Right lobe of liver (tissue), 6 donors: ENCODE results near the gene OR10G2. TPM values are rescaled to one million over a fixed set of nuclear protein-coding genes. Genes with fewer than 3 reads are reported as not detected.

ENCODE experiments used
- ATAC-seq, 4 donors: fragments of 200-7000 bp; cut with Tn5 transposase; one replicate each; pipeline ENCODE4 v1.9.1; 2020; ENCODE audit warnings: mild to moderate bottlenecking in 4 of 4, moderate library complexity in 4 of 4
- DNase-seq, 3 donors: peaks; one replicate each; pipeline ENCODE4 v3.0.0-alpha.2; 2020
- H3K27ac ChIP-seq, 3 donors: fragments of 200-600 bp; one replicate each; pipeline ENCODE4 v1.8.0; 2022
- H3K27me3 ChIP-seq, 2 donors: fragments of 200-600 bp; one replicate each; pipeline ENCODE4 v1.8.0; 2022
- H3K36me3 ChIP-seq, 4 donors: fragments of 200-600 bp; sonication (generic) in 1 of 4; one replicate each; pipeline versions ENCODE4 v1.5.1 to v1.8.0; 2017 to 2022; ENCODE audit warnings: control low read depth in 1 of 4
- H3K4me1 ChIP-seq, 4 donors: fragments of 200-600 bp; sonication (generic) in 1 of 4; one replicate each; pipeline versions ENCODE4 v1.5.1 to v1.8.0; 2017 to 2022; ENCODE audit warnings: control low read depth in 1 of 4
- H3K4me3 ChIP-seq, 3 donors: fragments of 200-600 bp; one replicate each; pipeline ENCODE4 v1.8.0; 2022
- H3K9me3 ChIP-seq, 4 donors: fragments of 200-600 bp; sonication (generic) in 1 of 4; one replicate each; pipeline versions ENCODE4 v1.5.1 to v1.8.0; 2017 to 2022; ENCODE audit warnings: control low read depth in 1 of 4
- POLR2A ChIP-seq: fragments of 450-650 bp; IDR thresholded peaks from one replicate; pipeline ENCODE4 v1.6.1; 2017; ENCODE audit warnings: antibody characterized with exemption, mild to moderate bottlenecking
- WGBS: methylation state at CpG from one replicate; pipeline ENCODE4 v1.1.6; 2018; ENCODE audit warnings: low coverage, low lambda C conversion rate; ENCODE audit not compliant: insufficient coverage; ENCODE audit errors: missing lambda C conversion rate; 5-methylcytosine and 5-hydroxymethylcytosine counted together
- intact Hi-C, 2 donors: fragments of 100-400 bp; cut with DNase I; formaldehyde crosslinking; loops; one replicate each; pipeline versions ENCODE4 v1.11.2 to v1.14.1; 2022
- total RNA-seq, 6 experiments: library from RNA; depleted of rRNA in 2 of 6; stranded (reverse); fragments of >200 nt in 2 of 6; fragmentation: NEBNext Ultra II Directional in 3 of 6; extraction: Animal tissue kit (Norgen Biotek cat#: 25700) in 3 of 6; gene quantifications; one replicate each; pipeline versions ENCODE4 v1.1.0 to v1.2.4, GENCODE V29; 2016 to 2023
- TF ChIP-seq, protein P1 (sequence below), 4 donors: fragments of 200-600 bp in 3 of 4; fragments of 450-650 bp in 1 of 4; IDR thresholded peaks; one replicate each; pipeline versions ENCODE4 v1.5.1 to v1.8.0; 2016 to 2022; ENCODE audit warnings: antibody characterized with exemption in 4 of 4, mild to moderate bottlenecking in 2 of 4
- donor health status: DM: no; HTN: yes; CAD: no.
- donor health status: DM: no; HTN: no; CAD: no.
- donor health status: DM: no; HTN: no; CAD: no.
- donor health status: DM: no; HTN: yes; CAD: no.
- donor health status: DM: no; HTN: yes; CAD: no.

The OR10G2 gene
- total RNA-seq, 6 experiments from 2014 or later = not detected

- Histone ChIP-seq H3K27me3 (no peaks in the 10 kb centered on the region), H3K9me3 (no peaks in the 10 kb centered on the region), H3K36me3 (no peaks in the 10 kb centered on the region), H3K27ac (no peak within 1 kb of the TSS), H3K4me1 (no peaks in the 10 kb centered on the region), H3K4me3 (no peak within 1 kb of the TSS)
- intact Hi-C loops = no loop called here
- TF ChIP-seq POLR2A = no peak
- TF ChIP-seq, protein P1, sequence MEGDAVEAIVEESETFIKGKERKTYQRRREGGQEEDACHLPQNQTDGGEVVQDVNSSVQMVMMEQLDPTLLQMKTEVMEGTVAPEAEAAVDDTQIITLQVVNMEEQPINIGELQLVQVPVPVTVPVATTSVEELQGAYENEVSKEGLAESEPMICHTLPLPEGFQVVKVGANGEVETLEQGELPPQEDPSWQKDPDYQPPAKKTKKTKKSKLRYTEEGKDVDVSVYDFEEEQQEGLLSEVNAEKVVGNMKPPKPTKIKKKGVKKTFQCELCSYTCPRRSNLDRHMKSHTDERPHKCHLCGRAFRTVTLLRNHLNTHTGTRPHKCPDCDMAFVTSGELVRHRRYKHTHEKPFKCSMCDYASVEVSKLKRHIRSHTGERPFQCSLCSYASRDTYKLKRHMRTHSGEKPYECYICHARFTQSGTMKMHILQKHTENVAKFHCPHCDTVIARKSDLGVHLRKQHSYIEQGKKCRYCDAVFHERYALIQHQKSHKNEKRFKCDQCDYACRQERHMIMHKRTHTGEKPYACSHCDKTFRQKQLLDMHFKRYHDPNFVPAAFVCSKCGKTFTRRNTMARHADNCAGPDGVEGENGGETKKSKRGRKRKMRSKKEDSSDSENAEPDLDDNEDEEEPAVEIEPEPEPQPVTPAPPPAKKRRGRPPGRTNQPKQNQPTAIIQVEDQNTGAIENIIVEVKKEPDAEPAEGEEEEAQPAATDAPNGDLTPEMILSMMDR (IDR thresholded peaks at IDR 0.05) = no peak
- WGBS = 43% methylated on average over 2 of the region's 2 CpGs
- DNase-seq (no peak), ATAC-seq (no peak)
Observed at GRCh38 chr14:21653331-21653885, 18.7 kb upstream of the OR10G2 start, which contains the start of gene OR4E2. Gene OR4E2, plus strand, starts transcription at chr14:21653835. Its CDS starts 11,248 bp downstream, at chr14:21665083.

GRCh38 chr14:21652209-21652808 lies 17.6 kb upstream of the OR10G2 start:
- WGBS = 31% methylated on average over 1 of the region's 1 CpG
- DNase-seq (no peak), ATAC-seq (no peak)

DNA sequence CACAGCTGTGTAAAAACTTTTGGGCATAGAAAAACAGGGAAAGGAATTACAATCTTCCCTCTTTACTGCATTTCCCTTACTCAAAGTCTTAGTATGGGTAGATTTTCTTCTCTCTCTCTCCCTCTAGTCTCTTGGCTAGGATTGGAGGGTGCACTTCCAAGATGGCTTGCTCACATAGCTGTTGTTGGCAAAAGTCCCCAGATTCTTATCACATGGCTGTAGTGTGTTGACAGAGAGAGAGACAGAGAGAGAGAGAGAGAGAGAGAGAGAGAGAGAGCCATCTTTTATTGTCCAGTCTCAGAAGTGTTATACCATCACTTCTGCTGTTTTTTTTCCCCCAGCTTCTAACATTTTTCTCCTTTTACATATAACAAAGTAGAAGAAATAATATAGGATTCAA lies 12.6 kb upstream of the OR10G2 start:
- Histone ChIP-seq H3K36me3 (no peaks in the 10 kb centered on the region), H3K9me3 (no peaks in the 10 kb centered on the region), H3K27ac (no peak overlapping the region), H3K27me3 (no peaks in the 10 kb centered on the region), H3K4me3 (no peak overlapping the region), H3K4me1 (no peaks in the 10 kb centered on the region)
- TF ChIP-seq, protein P1 (IDR thresholded peaks at IDR 0.05) = no peak
- TF ChIP-seq POLR2A = no peak
- ATAC-seq = no peak
- intact Hi-C loops = no loop called here
- DNase-seq = no peak

More at GRCh38 chr14:21652209-21652808, 17.6 kb upstream of the OR10G2 start:
- intact Hi-C loops = no loop called here
- no peaks in the 10 kb centered on the region for H3K27me3 ChIP-seq
- H3K36me3 ChIP-seq = no peaks in the 10 kb centered on the region
- H3K27ac ChIP-seq = no peak overlapping the region
- H3K4me3 ChIP-seq = no peak overlapping the region
- no peak for TF ChIP-seq POLR2A
- TF ChIP-seq, protein P1 (IDR thresholded peaks at IDR 0.05) = no peak
- no peaks in the 10 kb centered on the region for H3K9me3 ChIP-seq
- no peaks in the 10 kb centered on the region for H3K4me1 ChIP-seq

DNA sequence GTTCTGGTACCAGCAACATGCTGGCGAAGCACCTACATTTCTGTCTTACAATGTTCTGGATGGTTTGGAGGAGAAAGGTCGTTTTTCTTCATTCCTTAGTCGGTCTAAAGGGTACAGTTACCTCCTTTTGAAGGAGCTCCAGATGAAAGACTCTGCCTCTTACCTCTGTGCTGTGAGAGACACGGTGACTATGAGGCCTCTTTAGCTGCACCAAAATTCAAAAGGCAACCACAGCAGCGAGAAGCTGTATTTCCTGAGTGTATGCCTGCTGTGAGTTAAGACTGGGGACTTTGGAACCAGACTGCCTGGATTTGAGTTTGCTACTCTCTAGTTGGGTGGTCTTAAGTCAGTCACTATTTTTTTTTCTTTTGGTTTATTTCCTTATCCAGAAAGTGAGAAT lies 8.7 kb upstream of the OR10G2 start:
- no peak overlapping the region for H3K4me3 ChIP-seq
- ATAC-seq = no peak
- no peak for TF ChIP-seq POLR2A
- TF ChIP-seq, protein P1 (IDR thresholded peaks at IDR 0.05) = no peak
- H3K9me3 ChIP-seq = no peaks in the 10 kb centered on the region
- no peak for DNase-seq
- no peak overlapping the region for H3K27ac ChIP-seq
- intact Hi-C loops = no loop called here
- H3K4me1 ChIP-seq = no peaks in the 10 kb centered on the region
- WGBS = 36% methylated on average over 4 of the region's 5 CpGs
- H3K27me3 ChIP-seq = no peaks in the 10 kb centered on the region
- H3K36me3 ChIP-seq = no peaks in the 10 kb centered on the region
